ENCODE measurements around the gene CCDC47. TPM values are rescaled to one million over a fixed set of nuclear protein-coding genes. Genes with fewer than 3 reads are reported as not detected.
A peak's percentile ranks its signal among the peaks of the same experiment; 100 is the strongest.

CCDC47 gene
- total RNA-seq, 4 donors from 2014 or later, result 79.8 to 91.8 (median 89.1) TPM

GRCh38 chr17:63751806-63752205, 21.6 kb downstream of the CCDC47 start:
- no peaks in the 10 kb centered on the region for H3K4me1 ChIP-seq
- H3K27me3 ChIP-seq, result no peaks in the 10 kb centered on the region
- TF ChIP-seq, protein P1, sequence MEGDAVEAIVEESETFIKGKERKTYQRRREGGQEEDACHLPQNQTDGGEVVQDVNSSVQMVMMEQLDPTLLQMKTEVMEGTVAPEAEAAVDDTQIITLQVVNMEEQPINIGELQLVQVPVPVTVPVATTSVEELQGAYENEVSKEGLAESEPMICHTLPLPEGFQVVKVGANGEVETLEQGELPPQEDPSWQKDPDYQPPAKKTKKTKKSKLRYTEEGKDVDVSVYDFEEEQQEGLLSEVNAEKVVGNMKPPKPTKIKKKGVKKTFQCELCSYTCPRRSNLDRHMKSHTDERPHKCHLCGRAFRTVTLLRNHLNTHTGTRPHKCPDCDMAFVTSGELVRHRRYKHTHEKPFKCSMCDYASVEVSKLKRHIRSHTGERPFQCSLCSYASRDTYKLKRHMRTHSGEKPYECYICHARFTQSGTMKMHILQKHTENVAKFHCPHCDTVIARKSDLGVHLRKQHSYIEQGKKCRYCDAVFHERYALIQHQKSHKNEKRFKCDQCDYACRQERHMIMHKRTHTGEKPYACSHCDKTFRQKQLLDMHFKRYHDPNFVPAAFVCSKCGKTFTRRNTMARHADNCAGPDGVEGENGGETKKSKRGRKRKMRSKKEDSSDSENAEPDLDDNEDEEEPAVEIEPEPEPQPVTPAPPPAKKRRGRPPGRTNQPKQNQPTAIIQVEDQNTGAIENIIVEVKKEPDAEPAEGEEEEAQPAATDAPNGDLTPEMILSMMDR (IDR thresholded peaks at IDR 0.05), result no peak
- TF ChIP-seq POLR2A (IDR thresholded peaks at IDR 0.05), result no peak
- H3K9me3 ChIP-seq, result no peaks in the 10 kb centered on the region
- peaks cover 0 to 92% (median 0%) of the 10 kb centered on the region in 3 donors for H3K36me3 ChIP-seq
- H3K27ac ChIP-seq, result no peak overlapping the region
- peak in 1 of 3 donors; percentile 51 for DNase-seq
- H3K4me3 ChIP-seq, result no peak overlapping the region

GRCh38 chr17:63741408-63742173, 31.8 kb downstream of the CCDC47 start, which contains the start of gene STRADA:
STRADA (minus strand) TSS chr17:63741799; CDS start chr17:63728369, 13,430 bp downstream.
- H3K27me3 ChIP-seq, result no peaks in the 10 kb centered on the region
- DNase-seq, result peak; percentile 98 to 99 (median 99)
- peaks cover 0 to 13% (median 3%) of the 10 kb centered on the region in 4 donors for H3K4me1 ChIP-seq
- H3K9me3 ChIP-seq, result no peaks in the 10 kb centered on the region
- H3K27ac ChIP-seq, result peak within 1 kb of the TSS; percentile 88 to 98 (median 94)
- peak within 1 kb of the TSS; percentile 63 to 93 (median 80) for H3K4me3 ChIP-seq
- peak; percentile 89 to 93 for TF ChIP-seq POLR2A (IDR thresholded peaks at IDR 0.05)
- TF ChIP-seq, protein P1 (IDR thresholded peaks at IDR 0.05), result peak in 1 of 6 experiments; percentile 3
- peaks cover 0 to 13% (median 0%) of the 10 kb centered on the region in 3 donors for H3K36me3 ChIP-seq

DNA sequence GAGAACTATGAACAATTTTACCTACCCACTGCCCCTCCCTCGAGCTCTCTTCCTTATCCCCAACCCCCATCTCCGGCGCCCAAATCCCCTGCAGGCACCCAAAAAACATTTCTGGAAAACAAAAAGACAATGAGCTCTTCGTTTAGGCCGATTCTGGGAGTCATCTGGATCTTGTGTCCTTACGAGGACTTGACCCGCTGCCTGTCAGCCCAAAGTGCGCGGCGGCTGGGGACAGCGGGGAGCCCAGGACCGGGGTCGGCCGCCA, 32.3 kb downstream of the CCDC47 start:
- Histone ChIP-seq H3K4me1 (peaks cover 0 to 13% (median 3%) of the 10 kb centered on the region in 4 donors), H3K27ac (peak overlapping the region; percentile 88 to 98 (median 94)), H3K9me3 (no peaks in the 10 kb centered on the region), H3K27me3 (no peaks in the 10 kb centered on the region), H3K4me3 (peak overlapping the region; percentile 63 to 93 (median 80)), H3K36me3 (peaks cover 0 to 8% (median 0%) of the 10 kb centered on the region in 3 donors)
- peak in 1 of 3 donors; percentile 50 for DNase-seq
- no peak for TF ChIP-seq POLR2A (IDR thresholded peaks at IDR 0.05)
- TF ChIP-seq, protein P1 (IDR thresholded peaks at IDR 0.05), result no peak

GRCh38 chr17:63740464-63741142, 32.8 kb downstream of the CCDC47 start:
- Histone ChIP-seq H3K27ac (peak overlapping the region; percentile 88 to 98 (median 94)), H3K9me3 (no peaks in the 10 kb centered on the region), H3K27me3 (no peaks in the 10 kb centered on the region), H3K4me3 (peak overlapping the region; percentile 63 to 93 (median 80)), H3K36me3 (peaks cover 0 to 3% (median 0%) of the 10 kb centered on the region in 3 donors), H3K4me1 (peaks cover 0 to 13% (median 3%) of the 10 kb centered on the region in 4 donors)
- TF ChIP-seq POLR2A (IDR thresholded peaks at IDR 0.05), result no peak
- TF ChIP-seq, protein P1 (IDR thresholded peaks at IDR 0.05), result no peak
- DNase-seq, result no peak

- Histone ChIP-seq H3K27me3 (no peaks in the 10 kb centered on the region), H3K4me1 (peaks cover 0 to 7% (median 3%) of the 10 kb centered on the region in 4 donors), H3K27ac (no peak overlapping the region), H3K4me3 (no peak overlapping the region), H3K9me3 (no peaks in the 10 kb centered on the region), H3K36me3 (no peaks in the 10 kb centered on the region)
- no peak for TF ChIP-seq POLR2A (IDR thresholded peaks at IDR 0.05)
- TF ChIP-seq, protein P1 (IDR thresholded peaks at IDR 0.05), result no peak
- DNase-seq, result no peak
These were observed 37.7 kb downstream of the CCDC47 start for GRCh38 chr17:63735691-63736090.
